ENCODE data around the gene XPO4.

Gene XPO4

DNA sequence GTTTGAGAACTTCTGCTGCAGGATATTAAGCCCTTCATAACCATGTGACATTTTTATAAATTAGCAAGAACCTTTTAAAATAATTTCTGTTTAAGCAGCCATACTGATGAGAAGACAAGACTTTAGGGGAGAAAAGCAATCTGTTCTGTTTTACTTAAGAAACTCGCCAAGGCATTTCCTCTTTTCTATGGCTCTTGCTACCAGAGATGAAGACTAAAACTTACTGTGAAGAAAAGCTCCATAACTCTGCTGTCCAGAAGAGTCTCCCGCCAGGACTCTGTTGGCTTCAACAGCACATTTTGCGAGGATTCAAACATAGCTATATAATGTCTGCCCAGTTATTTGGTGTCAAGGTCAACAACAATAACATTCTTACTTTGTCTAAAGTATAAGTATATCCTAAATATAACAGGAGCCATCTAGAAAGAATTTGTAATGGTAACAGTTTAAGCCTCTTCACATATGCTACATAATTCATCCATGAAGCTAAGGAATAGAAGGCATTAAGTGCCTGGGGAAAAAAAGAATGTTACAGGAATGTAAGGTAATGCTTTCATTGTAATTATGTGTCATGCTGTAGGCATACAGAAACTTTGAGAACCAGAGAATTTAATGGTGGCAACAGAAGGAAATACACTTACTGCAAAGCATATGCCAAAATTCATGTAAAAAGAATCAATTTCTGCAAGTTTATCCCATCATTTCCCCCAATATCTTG is 75.5 kb downstream of the XPO4 start:
- DNase-seq: no peak

DNA sequence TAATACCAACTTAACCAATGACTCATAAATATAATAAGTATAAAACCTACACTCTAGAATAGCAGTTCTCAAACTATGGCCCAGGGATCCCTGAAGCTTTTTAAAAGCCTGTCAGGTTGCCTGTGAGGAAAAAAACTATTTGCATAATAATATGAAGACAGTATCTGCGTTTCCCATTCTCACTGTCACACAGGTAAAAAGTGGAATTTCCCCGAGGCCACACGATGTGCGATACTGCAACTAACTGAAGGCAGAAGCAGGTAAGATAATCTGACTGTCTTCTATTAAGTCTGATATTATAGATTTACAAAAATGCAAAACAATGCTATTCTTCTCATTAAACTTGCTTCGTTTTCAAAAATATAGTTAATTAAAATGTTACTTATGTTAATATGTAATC is 76.2 kb downstream of the XPO4 start:
- DNase-seq: no peak

DNA sequence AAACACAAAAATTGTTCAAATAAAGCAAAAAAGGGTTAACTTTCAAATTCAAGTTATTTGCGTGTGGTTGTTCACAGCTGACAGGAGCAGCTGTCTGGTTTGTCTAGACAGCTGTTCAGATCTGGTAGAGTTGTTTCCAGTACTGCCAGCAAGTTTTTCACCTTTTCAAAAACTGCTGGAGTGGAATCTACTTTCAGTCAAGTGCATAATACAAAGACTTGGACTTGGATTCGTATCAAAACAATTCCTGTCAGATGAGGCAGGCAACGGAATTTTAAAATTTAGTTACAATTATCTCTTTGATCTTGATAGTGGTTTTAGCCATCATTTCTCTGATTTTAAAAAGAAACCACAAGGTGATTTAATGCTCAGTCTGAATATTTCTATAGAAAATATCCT is 77.1 kb downstream of the XPO4 start:
- no peak for DNase-seq

DNA sequence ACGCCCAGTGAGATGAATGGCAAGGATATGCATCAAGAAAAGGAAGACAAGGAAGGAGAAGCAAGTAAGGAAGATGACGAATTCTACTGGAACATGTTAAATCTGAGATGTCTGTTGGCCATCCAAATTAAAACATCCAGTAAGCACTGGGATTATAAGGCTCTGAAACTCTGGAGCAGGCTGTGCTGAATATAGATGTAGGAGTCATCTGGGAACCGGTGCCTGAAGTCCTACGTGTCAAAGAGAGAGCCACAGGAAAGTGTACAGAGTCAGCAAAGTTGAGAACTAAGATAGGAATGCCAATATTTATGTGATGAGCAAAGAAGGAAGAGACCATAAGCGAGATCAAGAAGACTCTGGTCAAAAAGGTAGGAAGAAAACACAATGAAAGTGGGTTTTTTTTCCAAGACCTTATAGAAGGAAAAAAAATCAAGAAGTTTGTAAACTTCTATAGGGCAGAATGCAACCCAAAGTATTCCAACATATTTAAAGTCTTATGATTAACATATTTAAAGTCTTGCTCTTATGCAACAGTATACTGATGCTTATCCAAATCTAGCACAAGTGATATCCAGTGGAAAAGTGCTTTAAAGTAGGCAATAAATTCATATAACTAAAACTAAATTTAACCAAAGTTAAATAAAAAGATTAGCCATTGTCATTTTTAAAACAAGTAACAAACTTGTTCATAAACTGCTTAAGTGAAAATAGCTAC is 77.6 kb downstream of the XPO4 start:
- DNase-seq: no peak

DNA sequence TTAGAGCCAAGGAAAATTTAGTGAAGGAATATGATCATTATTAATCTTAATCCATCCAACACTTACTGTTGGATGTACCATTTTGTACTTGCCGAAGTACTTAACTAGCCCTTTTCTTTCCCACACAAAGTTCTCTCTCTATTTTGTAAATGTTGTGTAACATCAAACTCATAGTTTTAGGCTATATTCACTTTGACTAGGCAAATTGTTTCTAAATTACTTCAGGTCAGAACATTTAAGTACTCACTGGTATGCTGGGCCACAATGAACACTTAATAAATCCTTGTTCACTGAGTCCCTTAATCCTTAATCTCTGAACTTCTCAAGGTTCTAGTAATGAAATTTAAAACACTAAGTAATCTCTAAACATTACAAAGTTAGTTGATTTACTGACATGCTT is 79.5 kb downstream of the XPO4 start:
- DNase-seq: no peak

DNA sequence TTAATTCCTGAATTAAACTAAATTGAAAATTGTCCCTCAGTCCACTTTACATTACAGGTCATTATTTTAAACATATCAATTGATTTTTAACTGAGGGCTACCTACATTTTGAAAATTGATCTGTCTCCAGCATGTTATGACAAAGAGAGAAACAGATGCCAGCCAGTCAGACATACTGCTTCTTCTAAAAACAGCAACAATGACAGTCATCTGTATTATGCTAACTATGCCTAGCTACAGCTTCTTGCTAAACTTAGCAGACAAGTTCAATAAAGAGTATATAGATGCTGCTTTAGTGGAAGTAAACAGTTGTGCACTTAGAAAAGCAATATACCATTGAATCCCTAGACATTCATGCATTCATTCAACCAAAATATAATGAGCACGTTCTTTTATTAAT is 80.1 kb downstream of the XPO4 start:
- no peak for DNase-seq

DNA sequence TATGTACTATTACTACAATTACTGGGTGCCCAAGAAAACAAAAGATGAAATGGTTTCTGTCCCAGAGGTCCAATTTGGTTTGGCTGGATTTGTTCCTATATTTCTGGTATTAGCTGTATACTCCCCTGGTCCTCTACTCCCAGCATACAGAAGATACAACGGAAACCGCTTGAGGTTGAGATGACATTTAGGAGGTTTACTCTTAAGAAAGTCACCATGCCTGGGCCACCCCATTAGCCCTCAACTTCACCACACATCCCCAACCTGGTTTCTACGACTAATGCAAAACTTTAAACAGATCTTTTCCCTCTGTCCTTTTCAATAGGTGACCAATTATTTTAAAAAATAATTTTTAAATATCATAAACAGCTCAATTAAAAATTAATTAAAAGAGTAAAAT is 82.8 kb downstream of the XPO4 start:
- no peak for DNase-seq

DNA sequence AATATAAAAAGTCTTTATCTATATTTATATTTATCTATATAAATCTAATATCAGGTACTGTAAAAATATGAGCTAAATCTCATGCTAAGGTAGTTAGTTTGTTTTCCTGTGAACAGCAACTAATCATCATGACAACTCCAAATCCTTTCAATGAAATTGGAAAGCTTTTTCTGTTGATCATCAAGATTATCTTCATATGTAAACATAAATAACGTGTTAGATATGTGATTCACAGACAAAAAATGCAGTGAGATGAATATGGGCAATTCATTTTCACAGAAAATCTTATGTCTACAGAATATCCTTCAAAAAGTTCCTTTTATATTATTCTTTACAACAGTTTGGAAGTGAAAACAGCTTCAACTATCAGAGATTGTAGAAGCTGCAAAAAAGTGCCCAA is 87.1 kb downstream of the XPO4 start:
- DNase-seq: no peak

DNA sequence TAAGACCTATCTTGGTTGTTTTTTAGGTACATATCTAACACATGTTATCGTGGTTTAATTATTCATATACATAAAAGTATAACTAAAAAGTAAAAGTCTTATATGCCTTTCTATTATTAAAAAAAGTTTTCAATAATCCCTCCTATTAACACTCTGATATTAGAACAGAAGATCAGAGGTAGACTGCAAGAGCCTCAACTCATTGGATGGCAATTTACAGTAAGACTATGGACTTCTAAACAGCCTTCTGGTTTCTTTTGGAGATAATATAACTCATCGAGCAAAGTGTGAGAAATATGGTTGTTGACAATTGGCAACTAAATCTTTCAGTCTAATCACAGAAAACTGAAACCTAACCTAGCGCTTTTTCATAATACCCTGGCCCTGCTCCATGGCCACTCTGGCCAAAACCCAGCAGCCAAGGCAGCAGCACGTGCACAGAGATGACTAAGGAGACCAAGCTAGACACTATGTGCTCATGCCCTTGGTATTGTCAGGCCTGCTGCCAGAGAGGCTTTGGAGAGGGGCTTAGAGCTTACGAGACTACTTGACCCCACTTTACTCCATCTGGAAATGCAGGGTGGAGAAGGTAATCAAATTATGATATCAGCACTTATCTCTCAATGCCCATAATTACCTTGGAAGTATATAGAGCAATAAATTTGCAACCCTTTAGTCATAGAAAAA is 88.2 kb downstream of the XPO4 start:
- DNase-seq: no peak

DNA sequence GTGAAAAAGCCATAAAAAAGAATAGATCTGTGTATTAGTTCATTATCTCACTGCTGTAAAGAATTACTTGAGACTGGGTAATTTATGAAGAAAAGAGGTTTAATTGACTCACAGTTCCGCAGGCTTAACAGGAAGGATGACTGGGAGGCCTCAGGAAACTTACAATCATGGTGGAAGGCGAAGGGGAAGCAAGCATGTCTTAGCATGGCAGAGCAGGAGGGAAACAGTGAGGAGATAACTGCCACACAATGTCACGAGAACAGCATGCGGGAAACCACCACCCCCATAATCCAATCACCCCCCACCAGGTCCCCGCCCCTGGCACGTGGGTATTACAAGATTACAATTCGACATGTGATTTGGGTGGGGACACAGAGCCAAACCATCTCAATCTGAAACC is 89.7 kb downstream of the XPO4 start:
- no peak for DNase-seq

DNA sequence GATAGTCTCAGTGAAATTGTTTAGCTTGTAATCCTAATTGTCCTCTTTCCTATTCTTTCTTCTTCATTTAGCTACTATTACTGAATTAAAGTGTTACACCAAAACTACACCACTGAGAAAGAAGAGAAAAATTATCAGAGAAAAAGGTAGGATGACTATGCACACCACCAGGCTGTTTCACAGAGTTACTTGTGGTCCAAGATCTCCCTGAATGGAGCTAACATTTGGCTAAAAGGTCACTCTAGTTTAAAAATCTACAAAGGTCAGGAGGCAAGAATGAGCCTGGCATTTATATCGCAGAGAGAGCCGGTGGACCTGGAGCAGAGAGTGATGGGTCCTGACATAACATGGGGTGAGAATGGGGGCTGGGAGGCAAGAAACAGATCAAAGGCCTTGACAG is 91.7 kb downstream of the XPO4 start:
- DNase-seq: no peak

DNA sequence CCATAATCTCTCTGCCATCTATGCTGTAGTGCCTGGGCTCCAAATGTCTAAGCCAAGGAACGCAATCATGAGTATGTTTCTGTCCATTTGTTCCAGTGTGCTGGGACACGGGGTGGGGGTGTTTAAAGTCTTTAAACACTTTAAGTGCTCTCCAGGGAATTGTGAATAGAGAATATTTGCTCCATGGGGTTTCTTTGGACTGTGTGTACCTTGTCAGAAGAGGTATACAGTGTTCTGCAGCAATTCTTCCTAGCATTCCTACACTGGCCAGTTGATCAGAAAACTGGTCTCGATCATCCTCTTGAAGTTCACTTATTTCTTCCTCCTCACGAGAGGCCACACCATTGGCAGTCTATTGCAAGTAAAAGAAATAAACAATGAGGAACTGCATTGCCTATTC is 93.7 kb downstream of the XPO4 start:
- DNase-seq: no peak

DNA sequence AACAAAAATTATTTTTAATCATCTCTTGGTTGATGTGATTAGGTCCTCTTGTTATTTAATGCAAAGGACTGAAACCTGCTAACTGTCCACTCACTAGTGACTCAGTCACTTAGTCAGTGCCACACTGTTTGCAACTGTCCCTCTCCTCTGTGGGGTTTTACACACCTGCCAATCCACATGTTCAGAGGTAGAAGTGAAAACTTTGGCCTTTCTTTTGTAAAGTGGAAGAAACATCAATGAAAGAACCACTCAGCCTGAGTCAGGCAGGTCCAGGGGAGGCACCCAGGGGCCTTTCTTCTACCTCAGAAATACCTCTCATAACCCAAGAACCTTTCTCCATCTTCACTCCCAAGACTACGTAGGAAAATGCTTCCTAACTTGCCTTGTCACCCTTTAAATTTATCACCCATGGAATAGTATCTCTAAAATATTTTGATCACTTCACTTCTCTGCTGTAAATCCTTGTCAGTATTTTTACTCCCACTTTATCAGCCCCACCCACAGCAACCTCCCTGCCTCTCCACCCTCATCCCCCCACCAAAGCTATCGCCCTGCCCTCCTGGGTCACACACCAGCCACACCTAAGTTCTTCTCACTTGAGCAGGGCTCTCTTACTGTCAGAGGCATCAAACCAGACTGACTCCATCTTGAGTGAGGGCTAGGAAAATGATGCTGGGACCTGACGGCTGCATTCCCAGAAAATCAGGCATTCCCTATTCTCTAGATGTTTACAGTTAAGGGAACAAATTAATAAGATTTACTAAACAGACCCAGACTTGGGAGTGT is 99.2 kb downstream of the XPO4 start:
- no peak for DNase-seq

DNA sequence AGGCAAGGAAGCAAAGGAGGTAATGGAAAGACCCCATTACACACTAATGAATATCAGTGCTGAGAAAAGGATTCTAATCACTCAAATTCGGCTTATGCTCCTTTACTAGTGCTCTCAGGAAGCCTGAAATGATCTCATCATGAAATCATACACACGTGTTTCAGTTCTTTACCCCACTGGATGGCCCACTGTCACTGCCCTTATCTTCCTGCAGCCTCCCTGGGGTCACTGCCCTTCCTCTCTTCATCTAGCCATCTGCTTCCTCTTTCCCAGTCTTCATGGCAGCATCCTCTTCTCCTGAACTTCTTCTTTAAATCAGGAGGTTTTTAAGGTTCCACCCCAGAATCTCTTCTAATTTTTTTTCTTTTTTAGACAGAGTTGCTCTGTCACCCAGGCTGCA is 100.8 kb downstream of the XPO4 start:
- no peak for DNase-seq

DNA sequence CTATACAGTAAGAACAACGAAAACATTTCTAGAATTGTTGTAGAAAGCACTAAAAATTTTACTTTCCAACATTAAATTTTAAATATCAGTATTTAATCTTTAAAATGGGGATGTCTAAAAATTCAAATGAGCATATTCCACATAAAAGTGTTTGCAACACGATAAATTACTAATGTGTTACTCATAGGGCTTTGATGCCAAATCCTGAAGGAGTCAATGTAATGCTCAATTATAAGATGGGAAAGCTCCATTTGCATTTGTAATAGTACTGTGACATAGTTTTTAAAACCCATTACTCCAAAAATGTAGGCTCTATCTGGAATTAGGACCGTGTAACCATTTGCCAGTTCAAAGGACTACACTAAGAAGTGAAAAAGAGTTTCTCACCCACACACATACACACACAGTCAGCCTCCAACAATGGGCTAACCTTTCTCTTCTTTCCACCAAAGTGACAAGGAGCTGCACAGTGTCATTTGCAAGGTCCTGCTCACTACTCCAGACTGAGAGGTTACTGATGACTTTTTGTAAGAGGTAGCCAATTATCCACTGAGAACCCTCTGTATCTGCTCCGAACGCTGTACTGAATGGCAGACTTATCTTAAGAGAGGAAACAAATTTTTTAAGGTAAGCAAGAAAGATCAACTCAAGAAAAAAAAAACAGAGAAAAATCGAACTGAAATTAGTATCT is 102.7 kb downstream of the XPO4 start:
- DNase-seq: no peak

DNA sequence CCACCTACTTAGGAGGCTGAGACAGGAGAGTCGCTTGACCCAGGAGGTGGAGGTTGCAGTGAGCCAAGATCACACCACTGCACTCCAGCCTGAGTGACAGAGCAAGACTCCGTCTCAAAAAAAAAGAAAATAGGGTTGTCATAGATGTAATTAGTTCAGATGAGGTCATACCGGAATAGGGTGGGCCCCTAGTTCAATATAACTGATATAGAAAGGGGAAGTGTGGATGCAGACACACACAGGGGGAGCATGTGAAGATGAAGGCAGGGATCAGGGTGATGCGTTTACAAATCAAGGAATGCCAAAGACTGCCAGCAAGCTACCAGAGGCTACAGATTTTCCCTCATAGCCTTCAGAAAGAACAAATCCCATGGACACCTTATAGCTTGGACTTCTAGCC is 104.5 kb downstream of the XPO4 start:
- no peak for DNase-seq

DNA sequence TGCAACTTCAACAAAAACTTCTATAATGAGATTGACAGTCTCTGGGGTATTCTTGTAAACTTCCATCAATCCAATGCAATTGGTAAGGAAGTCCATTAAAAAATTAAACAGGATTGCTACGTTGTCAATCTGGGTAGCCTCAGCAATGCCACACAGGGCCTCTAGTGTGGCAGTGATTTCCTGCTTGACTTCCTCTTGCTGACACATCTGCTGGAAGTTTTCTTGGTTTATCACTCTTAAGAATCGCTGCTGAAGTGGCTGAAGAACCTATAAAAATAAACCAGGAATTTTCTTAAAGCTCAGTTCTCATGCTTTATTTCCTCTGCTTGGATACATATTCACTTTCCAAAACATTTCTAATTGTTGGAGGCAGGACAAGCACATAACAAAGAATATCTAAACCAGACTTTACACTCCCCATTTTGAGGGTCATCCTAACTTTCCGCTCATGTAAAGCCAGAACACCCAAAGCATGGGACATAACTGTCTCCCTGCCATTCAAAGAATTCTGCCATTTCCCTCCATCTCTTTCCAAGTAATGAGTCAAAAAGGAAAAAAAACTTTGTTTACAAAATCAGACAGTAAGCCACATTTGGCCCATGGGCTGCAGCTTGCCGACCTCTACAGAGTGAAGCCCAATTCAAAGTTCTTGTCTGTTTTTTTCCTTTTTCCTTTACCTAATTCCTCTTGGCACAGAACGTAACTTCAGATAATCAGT is 105.6 kb downstream of the XPO4 start:
- DNase-seq: no peak

DNA sequence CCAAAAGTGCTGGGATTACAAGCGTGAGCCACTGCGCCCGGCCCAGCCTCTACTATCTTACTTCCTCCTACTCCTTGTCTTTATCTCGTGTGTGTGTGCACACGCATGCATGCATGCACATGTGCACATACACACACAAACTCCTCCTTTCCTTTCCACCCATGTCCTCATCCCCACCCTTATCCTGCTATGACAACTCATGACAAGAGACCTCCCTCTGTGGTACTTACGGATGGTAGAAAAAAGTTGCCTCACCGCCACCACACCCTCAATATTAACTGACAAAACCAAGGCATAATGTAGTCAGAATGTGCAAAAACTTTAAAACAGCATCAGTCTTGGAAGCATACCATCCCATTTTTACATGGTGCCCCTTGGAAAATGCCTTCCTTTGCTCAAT is 112.9 kb downstream of the XPO4 start:
- DNase-seq: no peak

DNA sequence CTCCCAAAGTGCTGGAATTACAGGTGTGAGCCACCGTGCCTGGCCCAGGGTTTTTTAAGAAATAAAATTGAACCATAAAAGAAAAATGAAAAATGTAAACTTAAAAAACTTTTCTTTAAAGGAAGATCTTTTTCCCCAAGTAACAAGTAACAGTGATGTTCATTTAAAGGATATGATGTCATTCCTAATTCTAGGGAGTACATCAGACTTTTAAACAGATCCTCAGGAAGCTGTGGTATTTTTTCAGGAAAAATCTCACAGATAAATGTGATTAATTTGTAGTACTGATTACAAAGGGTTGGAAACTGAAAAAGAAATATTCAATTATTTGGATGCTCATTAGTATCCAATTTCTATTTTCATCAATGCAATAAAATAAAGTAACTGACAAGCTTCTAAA is 114.2 kb downstream of the XPO4 start:
- no peak for DNase-seq

DNA sequence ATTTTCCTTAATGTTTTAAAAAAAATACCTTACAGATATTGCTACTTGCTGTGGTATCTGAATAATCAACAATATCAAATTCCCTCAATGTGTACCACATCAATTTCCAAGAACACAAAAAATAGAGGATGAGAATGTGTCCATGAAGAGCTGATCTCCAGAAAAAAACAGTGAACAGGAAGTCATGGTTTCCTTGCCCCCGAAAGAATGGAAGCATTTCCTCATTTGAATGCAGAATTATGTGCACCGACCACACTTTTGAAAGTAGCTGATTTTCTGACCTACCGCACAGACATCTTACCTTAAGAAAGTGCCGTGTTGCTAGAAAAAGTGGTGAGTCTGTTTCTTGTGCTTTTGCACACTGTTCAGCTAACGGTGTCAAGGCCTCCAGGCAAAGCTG is 115.4 kb downstream of the XPO4 start:
- no peak for DNase-seq

DNA sequence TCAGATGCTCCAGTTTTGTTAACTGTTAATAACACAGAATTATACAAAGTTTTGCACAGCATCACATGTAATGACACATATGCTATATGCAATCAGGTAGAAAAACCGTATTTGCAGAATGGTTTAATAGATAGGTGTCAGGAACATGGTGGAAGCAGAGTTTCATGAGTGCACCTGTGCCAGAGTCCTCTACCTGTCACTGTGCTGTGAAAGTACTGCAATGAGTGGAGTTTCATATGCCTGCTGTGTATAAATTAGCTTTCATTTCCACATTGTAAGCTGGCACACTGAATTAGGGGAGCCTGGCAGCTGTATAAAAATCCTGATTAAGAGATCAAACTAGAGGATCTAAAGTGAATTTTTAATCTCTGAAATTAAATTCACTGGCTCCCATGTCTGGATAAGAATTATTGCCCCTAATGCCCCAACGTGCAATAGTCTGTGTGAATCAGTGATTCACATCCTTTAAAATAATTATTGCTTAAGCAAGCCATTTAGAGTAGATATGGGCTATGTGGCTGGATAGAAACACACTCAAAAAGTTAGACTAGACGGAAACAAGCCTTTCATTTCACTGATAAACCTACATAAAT is 120.3 kb downstream of the XPO4 start:
- DNase-seq: no peak

DNA sequence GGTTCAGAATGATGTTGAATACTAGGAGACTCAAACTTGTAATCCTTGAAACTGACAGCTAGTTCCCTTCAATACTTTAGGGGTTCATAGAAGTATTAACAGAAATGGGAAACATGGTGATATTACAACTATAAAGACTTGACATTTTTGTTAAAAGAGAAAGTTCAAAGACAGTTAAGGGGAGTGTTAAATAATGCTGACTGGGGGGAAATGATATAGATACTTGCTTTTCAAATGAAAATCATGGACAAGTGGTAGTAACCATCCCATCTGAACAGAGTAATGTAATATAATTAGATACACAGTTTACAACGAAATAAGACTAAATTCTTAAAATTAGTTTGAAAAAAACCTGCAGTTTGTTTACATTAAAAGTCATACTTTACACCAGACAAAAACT is 122.2 kb downstream of the XPO4 start:
- no peak for DNase-seq
